ENCODE results near the gene GAA.

- TF ChIP-seq ELF4 (IDR thresholded peaks at IDR 0.05) (no peak), HDGF (IDR thresholded peaks at IDR 0.05; ENCODE audit: borderline replicate concordance) (no peak), SUZ12 (IDR thresholded peaks at IDR 0.05) (no peak), CTBP1 (IDR thresholded peaks at IDR 0.05; ENCODE audit: borderline replicate concordance) (no peak)
Observed at GRCh38 chr17:80092959-80093358, 8.4 kb upstream of the GAA start.

All from HEK293T (cell line).